GM12801 (cell line): ENCODE data around the gene CNTNAP5.

ENCODE experiments used
- TF ChIP-seq, protein P1 (sequence below): IDR thresholded peaks from one replicate; pipeline ENCODE4 v1.5.1; 2011; ENCODE audit warnings: control low read depth; ENCODE audit not compliant: insufficient read length; ENCODE audit errors: extremely low read depth

The CNTNAP5 gene

DNA sequence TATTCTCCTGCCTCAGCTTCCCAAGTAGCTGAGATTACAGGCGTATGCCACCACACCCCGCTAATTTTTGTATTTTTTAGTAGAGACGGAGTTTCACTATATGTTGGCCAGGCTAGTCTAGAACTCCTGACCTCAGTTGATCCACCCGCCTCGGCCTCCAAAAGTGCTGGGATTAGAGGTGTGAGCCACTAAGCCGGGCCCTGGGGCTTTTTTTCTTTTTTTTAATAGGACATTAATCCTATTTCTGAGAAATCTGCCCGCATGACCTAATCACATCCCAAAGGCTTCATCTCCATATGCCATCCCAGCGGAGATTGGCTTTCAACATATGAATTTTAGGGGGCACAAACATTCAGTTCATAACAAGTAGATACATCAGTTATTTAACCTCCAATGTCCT lies 128.6 kb downstream of the CNTNAP5 start:
- TF ChIP-seq, protein P1, sequence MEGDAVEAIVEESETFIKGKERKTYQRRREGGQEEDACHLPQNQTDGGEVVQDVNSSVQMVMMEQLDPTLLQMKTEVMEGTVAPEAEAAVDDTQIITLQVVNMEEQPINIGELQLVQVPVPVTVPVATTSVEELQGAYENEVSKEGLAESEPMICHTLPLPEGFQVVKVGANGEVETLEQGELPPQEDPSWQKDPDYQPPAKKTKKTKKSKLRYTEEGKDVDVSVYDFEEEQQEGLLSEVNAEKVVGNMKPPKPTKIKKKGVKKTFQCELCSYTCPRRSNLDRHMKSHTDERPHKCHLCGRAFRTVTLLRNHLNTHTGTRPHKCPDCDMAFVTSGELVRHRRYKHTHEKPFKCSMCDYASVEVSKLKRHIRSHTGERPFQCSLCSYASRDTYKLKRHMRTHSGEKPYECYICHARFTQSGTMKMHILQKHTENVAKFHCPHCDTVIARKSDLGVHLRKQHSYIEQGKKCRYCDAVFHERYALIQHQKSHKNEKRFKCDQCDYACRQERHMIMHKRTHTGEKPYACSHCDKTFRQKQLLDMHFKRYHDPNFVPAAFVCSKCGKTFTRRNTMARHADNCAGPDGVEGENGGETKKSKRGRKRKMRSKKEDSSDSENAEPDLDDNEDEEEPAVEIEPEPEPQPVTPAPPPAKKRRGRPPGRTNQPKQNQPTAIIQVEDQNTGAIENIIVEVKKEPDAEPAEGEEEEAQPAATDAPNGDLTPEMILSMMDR: no peak

DNA sequence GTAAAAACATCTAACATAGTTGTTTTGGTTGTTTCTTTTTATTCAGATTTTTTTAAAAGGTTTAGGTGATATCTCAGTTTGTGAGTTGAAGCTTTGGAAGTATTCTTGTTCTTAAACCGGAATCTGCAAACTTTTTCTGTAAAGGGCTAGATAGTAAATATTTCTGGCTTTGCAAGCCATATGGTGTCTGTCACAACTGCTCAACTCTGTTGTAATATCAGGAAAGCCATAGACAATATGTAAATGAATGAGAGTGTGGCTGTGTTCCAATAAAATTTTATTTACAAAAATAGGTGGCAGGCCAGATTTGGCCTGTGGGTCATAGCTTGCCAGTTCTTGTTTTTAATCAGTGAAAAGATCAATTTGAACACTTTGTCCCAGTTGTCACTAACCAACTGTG lies 134.1 kb downstream of the CNTNAP5 start:
- TF ChIP-seq, protein P1: no peak

DNA sequence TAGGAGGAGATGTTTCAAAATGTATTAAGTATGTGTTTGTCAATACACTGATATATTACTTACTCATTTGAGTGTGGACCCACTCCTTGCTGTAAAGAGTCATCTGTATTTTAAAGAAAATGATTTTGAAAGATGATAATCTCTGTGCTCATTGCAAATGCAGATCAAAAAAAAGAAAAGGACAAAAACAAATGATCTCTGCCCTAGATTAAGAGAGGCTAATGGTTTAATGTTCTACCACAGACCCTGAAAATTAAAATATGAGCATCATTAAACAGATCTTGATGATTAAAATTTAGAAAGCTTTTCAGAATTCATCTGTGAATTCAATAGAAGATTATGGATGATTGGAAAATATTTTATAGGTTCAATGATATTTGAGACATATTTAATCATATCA lies 136.5 kb downstream of the CNTNAP5 start:
- TF ChIP-seq, protein P1: no peak

DNA sequence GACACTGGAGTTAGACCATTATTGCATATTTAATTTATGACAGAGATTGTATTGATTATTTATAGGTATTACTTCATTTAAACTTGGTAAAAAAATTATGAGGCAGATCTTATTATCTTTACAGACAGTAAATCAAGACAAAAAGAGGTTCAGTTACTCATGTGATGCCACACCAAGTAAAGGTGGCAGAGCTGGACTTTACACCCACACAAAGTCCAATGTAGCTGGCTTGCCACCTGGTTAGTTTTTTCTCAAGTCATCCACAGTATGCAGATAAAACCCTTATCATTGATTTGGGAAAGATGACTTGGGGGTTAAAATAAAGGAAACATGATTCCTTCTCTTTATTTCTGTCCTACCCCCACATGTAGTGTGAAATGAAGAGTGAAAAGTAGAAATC lies 137.2 kb downstream of the CNTNAP5 start:
- TF ChIP-seq, protein P1: no peak

DNA sequence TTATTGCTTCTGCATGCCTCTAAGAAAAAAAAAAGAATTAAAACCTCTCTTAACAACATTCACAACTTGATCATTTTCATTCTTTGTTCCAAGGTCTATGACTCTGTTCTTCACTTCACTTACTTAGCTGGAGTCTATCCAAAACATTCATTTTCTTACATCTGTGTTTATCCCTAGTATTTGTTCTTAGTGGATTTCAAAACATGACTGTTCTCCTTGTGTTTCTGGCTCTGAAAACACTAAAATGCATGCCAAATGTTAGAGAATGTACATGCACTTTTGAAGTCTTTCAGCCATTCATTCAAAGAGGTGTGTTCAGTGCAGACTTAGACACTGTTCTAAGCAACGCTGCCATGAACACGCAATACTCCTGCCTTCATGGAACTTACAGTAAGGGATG lies 138.8 kb downstream of the CNTNAP5 start:
- TF ChIP-seq, protein P1: no peak

DNA sequence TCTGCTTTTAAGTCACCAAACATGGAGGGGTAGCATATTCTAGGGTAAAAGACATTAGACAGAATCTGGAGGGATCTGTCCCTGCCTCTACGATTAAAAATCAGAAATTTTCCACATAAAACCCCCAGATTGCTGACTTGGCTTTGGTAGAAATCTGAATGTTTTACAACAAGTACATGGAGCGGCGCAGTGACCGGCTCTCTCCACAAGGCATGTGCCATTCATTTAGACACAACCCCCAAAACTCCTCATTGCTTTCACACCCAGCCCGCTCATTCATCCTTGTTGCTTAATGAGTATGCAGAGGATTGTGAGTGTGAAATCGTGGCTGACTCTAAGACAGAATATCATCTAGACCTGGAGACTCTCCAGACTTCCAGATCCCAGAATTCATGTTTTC lies 140.6 kb downstream of the CNTNAP5 start:
- TF ChIP-seq, protein P1: no peak

DNA sequence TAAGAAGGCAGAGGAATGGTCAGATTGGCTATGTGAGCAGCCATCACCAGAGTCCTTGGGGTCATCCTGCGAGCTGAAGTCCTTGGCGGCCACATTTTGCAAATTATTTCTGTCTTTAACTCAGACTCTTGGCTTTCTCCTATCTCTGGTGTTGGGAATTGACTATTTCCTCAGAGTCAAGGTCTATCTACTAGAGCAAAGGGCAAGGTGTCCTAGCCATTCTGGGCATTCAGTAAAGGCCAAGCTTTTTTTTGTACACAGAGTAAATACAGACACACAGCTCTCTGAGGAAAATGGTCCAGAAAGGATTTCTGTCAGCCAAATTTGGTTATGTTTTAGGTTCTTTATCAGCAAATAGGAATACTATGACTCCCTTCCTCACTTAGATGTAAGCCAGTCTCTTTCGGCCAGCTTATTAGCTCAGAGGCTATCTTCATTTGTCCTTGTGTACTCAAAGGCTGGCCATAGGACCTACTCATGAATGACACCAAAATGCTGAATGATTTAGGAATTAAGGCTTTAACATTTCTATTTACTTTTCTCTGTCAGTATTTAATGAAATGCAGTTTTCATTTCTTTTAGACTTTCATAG lies 146.5 kb downstream of the CNTNAP5 start:
- TF ChIP-seq, protein P1: no peak

DNA sequence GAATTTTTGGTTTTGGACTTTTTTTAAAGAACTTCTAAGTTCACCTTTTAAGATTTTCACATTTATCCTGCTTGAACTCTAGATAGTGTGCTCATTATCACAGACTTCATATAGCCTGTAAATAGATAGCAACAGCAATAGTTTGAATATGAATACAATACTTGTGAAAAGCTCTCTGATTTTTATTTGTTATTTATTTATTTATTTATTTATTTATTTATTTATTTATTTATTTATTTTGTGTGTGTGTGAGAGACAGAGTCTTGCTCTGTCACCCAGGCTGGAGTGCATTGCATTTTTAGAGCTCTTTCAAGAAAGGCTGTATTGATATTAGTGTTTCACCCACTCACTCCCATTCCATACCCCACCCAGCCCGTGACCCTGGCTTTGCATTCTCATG lies 153.6 kb downstream of the CNTNAP5 start:
- TF ChIP-seq, protein P1: no peak
